GM23338 (cell line): ENCODE data around the gene SULF2. TPM values are rescaled to one million over a fixed set of nuclear protein-coding genes. Genes with fewer than 3 reads are reported as not detected.

Source experiments
- ATAC-seq: fragments of 200-7000 bp; cut with Tn5 transposase; 3 replicates; pipeline ENCODE4 v1.9.1; 2020
- DNase-seq: peaks from one replicate; pipeline ENCODE4 v3.0.0-alpha.2; 2015; ENCODE audit warnings: low spot score
- H2AFZ ChIP-seq: fragments of 200-600 bp; sonication (generic); 2 replicates; pipeline ENCODE4 v1.8.0; 2016; ENCODE audit warnings: antibody characterized with exemption, mild to moderate bottlenecking, moderate library complexity
- H3F3A ChIP-seq: fragments of 200-600 bp; sonication (generic); replicated peaks from 2 replicates; pipeline ENCODE4 v1.8.0; 2017; ENCODE audit warnings: antibody characterized with exemption, mixed run types, low read depth
- H3K27ac ChIP-seq: fragments of 200-600 bp; sonication (generic); 2 replicates; pipeline ENCODE4 v1.6.1; 2016; ENCODE audit warnings: low read depth
- H3K27me3 ChIP-seq: fragments of 200-600 bp; sonication (generic); 2 replicates; pipeline ENCODE4 v1.8.0; 2016; ENCODE audit warnings: mild to moderate bottlenecking, mixed run types, moderate library complexity; ENCODE audit not compliant: insufficient read depth
- H3K36me3 ChIP-seq: fragments of 200-600 bp; sonication (generic); 2 replicates; pipeline ENCODE4 v1.8.0; 2016; ENCODE audit warnings: mild to moderate bottlenecking; ENCODE audit not compliant: insufficient read depth
- H3K4me1 ChIP-seq: fragments of 200-600 bp; sonication (generic); 2 replicates; pipeline ENCODE4 v1.8.0; 2016; ENCODE audit warnings: mild to moderate bottlenecking, moderate library complexity; ENCODE audit not compliant: insufficient read depth
- H3K4me2 ChIP-seq: fragments of 200-600 bp; sonication (generic); 2 replicates; pipeline ENCODE4 v1.7.1; 2017; ENCODE audit warnings: mixed run types
- H3K4me3 ChIP-seq: fragments of 200-600 bp; sonication (generic); 2 replicates; pipeline ENCODE4 v1.6.1; 2016; ENCODE audit warnings: mixed run types
- H3K79me2 ChIP-seq: fragments of 200-600 bp; sonication (generic); replicated peaks from 2 replicates; pipeline ENCODE4 v1.8.0; 2017; ENCODE audit warnings: mild to moderate bottlenecking; ENCODE audit not compliant: insufficient read depth
- H3K9me2 ChIP-seq: fragments of 200-600 bp; sonication (generic); 2 replicates; pipeline ENCODE4 v1.8.0; 2017; ENCODE audit not compliant: insufficient read depth
- H4K20me1 ChIP-seq: fragments of 200-600 bp; sonication (generic); replicated peaks from 2 replicates; pipeline ENCODE4 v1.8.0; 2017; ENCODE audit warnings: mild to moderate bottlenecking; ENCODE audit not compliant: insufficient read depth
- H3K27ac Mint-ChIP-seq: 2 replicates; pipeline ENCODE4 v1.8.0; 2020; ENCODE audit warnings: inconsistent platforms, mild to moderate bottlenecking, moderate library complexity, mixed read lengths
- H3K27me3 Mint-ChIP-seq: 3 replicates; pipeline ENCODE4 v1.8.0; 2022; ENCODE audit warnings: low read depth, mild to moderate bottlenecking, moderate library complexity, mixed read lengths, inconsistent platforms; ENCODE audit not compliant: insufficient read depth, poor library complexity
- H3K36me3 Mint-ChIP-seq: 3 replicates; pipeline ENCODE4 v1.8.0; 2021; ENCODE audit warnings: low read depth, mild to moderate bottlenecking, inconsistent platforms, moderate library complexity, mixed read lengths
- H3K4me1 Mint-ChIP-seq: 3 replicates; pipeline ENCODE4 v1.8.0; 2020; ENCODE audit warnings: mild to moderate bottlenecking, inconsistent platforms, mixed read lengths
- H3K4me3 Mint-ChIP-seq: 3 replicates; pipeline ENCODE4 v1.8.0; 2021; ENCODE audit warnings: moderate library complexity, mild to moderate bottlenecking, inconsistent platforms, mixed read lengths
- H3K9me3 Mint-ChIP-seq: 3 replicates; pipeline ENCODE4 v1.8.0; 2020; ENCODE audit warnings: moderate library complexity, mild to moderate bottlenecking, inconsistent platforms, mixed read lengths
- CREB1 ChIP-seq: fragments of 250-450 bp; sonication (Bioruptor Pico); IDR thresholded peaks from 2 replicates; pipeline ENCODE4 v1.5.0; 2020; ENCODE audit warnings: low read depth, mild to moderate bottlenecking, moderate library complexity
- CTCF ChIP-seq, 2 experiments: fragments of 200-600 bp in 1 of 2; sonication (generic) in 1 of 2; conservative IDR thresholded peaks; 2 replicates each; pipeline versions ENCODE4 v1.5.1 to v1.6.1; 2016 to 2017; ENCODE audit warnings: antibody characterized with exemption in 2 of 2, low read depth in 2 of 2, mild to moderate bottlenecking in 2 of 2, moderate library complexity in 1 of 2
- ETS1 ChIP-seq: IDR thresholded peaks from 2 replicates; pipeline ENCODE4 v1.6.1; 2016; ENCODE audit warnings: antibody characterized with exemption
- EZH2 ChIP-seq: fragments of 200-600 bp; sonication (generic); IDR thresholded peaks from one replicate; pipeline ENCODE4 v1.8.0; 2017; ENCODE audit warnings: antibody characterized with exemption, mild to moderate bottlenecking, low read depth; ENCODE audit not compliant: unreplicated experiment
- EZH2phosphoT487 ChIP-seq: fragments of 200-600 bp; sonication (generic); IDR thresholded peaks from one replicate; pipeline ENCODE4 v1.8.1; 2018; ENCODE audit warnings: antibody characterized with exemption; ENCODE audit not compliant: unreplicated experiment
- JUNB ChIP-seq: IDR thresholded peaks from one replicate; pipeline ENCODE4 v1.6.1; 2016; ENCODE audit warnings: antibody characterized with exemption; ENCODE audit not compliant: unreplicated experiment
- NANOG ChIP-seq: IDR thresholded peaks from 2 replicates; pipeline ENCODE4 v1.6.1; 2016; ENCODE audit warnings: antibody characterized with exemption, borderline replicate concordance
- POLR2AphosphoS5 ChIP-seq: IDR thresholded peaks from 2 replicates; pipeline ENCODE4 v1.6.1; 2016; ENCODE audit warnings: antibody characterized with exemption, low read depth
- REST ChIP-seq: IDR thresholded peaks from one replicate; pipeline ENCODE4 v1.6.1; 2018; ENCODE audit warnings: antibody characterized with exemption; ENCODE audit not compliant: unreplicated experiment
- STAT1 ChIP-seq: IDR thresholded peaks from one replicate; pipeline ENCODE4 v1.6.1; 2016; ENCODE audit warnings: antibody characterized with exemption; ENCODE audit not compliant: unreplicated experiment
- ZNF114 ChIP-seq: fragments of 250-450 bp; sonication (Bioruptor Pico); IDR thresholded peaks from 2 replicates; pipeline ENCODE4 v1.5.0; 2020; ENCODE audit warnings: mild to moderate bottlenecking, moderate library complexity
- ZNF331 ChIP-seq: fragments of 250-450 bp; sonication (Bioruptor Pico); IDR thresholded peaks from 2 replicates; pipeline ENCODE4 v1.5.0; 2020; ENCODE audit warnings: low read depth, mild to moderate bottlenecking, moderate library complexity
- ZNF462 ChIP-seq: fragments of 250-450 bp; sonication (Bioruptor Pico); IDR thresholded peaks from 2 replicates; pipeline ENCODE4 v1.5.0; 2020; ENCODE audit warnings: mild to moderate bottlenecking, moderate library complexity
- polyA plus RNA-seq: library from polyadenylated mRNA; unstranded; fragments of >200 nt; fragmentation: Nextera tagmentation; extraction: Ambion mirVana; gene quantifications from 2 replicates; pipeline ENCODE4 v1.2.1, GENCODE V29; 2016
- total RNA-seq: library from RNA; depleted of rRNA; stranded (reverse); fragments of >200 nt; shearing (Covaris generic); gene quantifications from 2 replicates; pipeline ENCODE4 v1.2.3, GENCODE V29; 2014

SULF2 gene
- total and polyA plus RNA-seq, 2 experiments from 2014 or later: 9.5 to 20.7 TPM

GRCh38 chr20:47706345-47706744 lies 78.9 kb downstream of the SULF2 start:
- Histone ChIP-seq H3F3A (no peaks in the 10 kb centered on the region), H3K79me2 (no peaks in the 10 kb centered on the region), H3K4me3 (no peak overlapping the region), H3K36me3 (no peaks in the 10 kb centered on the region), H3K4me2 (no peak overlapping the region), H3K27ac (no peak overlapping the region), H3K27me3 (no peaks in the 10 kb centered on the region), H3K4me1 (no peaks in the 10 kb centered on the region), H4K20me1 (no peaks in the 10 kb centered on the region), H2AFZ (no peak overlapping the region), H3K9me2 (no peaks in the 10 kb centered on the region)
- ATAC-seq (no peak), DNase-seq (no peak)
- Mint-ChIP-seq H3K9me3 (no peaks in the 10 kb centered on the region), H3K4me1 (peaks cover 26% of the 10 kb centered on the region), H3K27ac (no peak overlapping the region), H3K4me3 (no peak overlapping the region), H3K27me3 (peaks cover 2% of the 10 kb centered on the region), H3K36me3 (no peaks in the 10 kb centered on the region)
- TF ChIP-seq STAT1 (no peak), ZNF114 (no peak), EZH2phosphoT487 (no peak), REST (no peak), JUNB (no peak), NANOG (no peak), ZNF462 (no peak), EZH2 (no peak), CREB1 (no peak), ZNF331 (CRISPR knock-in tag) (no peak), POLR2AphosphoS5 (no peak), ETS1 (no peak), CTCF (conservative IDR thresholded peaks at IDR 0.05; ENCODE audit: low read depth in 2 of 2) (no peak)
